ENCODE results near the gene SPECC1L.

DNA sequence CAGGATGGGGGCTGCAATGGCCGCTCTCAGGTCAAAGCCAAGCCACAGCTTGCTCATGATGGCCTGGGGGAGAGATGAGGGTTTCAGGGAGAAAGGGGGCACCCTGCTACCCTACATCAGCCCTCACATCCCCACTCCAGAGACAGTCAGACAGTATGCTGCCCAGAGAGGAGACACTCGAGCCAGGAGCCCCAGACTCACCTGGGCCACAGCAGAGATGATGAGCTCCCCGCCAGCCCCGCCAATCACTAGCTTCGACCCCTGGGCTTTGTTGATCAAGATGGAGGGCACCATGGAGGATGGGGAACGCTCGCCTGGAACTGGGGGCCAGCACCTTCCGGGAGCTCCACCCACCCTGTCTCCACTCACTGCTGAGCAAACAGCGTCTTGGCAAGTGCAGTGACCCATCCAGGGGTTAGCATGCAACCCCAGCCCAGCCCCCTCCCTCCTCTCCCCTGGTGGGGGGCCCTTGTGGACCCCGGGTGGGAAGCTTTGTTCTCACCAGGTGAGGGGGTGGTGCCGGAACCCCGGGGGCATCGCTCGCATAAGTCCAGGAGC lies 45.5 kb upstream of the SPECC1L start:
- TF ChIP-seq CTCF (IDR thresholded peaks at IDR 0.05) (no peak), POLR2A (IDR thresholded peaks at IDR 0.05) (no peak)
